ENCODE measurements around the gene CFAP69.

DNA sequence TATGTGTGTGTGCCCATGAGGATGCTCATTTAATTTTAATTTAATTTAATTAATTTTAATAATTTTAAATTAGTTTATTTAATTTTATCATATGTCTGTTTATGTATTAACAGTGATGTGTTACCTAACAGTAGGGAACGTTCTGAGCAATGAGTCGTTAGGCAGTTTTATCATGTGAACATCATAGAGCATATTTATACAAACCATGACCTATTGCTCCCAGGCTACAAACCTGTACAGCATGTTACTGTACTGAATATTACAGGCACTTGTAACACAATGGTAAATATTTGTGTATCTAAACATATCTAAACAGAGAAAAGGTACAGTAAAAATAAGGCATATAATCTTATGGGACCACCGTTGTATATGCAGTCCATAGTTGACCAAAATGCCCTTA lies 13.7 kb upstream of the CFAP69 start:
- TF ChIP-seq, protein P1, sequence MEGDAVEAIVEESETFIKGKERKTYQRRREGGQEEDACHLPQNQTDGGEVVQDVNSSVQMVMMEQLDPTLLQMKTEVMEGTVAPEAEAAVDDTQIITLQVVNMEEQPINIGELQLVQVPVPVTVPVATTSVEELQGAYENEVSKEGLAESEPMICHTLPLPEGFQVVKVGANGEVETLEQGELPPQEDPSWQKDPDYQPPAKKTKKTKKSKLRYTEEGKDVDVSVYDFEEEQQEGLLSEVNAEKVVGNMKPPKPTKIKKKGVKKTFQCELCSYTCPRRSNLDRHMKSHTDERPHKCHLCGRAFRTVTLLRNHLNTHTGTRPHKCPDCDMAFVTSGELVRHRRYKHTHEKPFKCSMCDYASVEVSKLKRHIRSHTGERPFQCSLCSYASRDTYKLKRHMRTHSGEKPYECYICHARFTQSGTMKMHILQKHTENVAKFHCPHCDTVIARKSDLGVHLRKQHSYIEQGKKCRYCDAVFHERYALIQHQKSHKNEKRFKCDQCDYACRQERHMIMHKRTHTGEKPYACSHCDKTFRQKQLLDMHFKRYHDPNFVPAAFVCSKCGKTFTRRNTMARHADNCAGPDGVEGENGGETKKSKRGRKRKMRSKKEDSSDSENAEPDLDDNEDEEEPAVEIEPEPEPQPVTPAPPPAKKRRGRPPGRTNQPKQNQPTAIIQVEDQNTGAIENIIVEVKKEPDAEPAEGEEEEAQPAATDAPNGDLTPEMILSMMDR (IDR thresholded peaks at IDR 0.05), result no peak
- TF ChIP-seq MXD4 (CRISPR knock-in tag; IDR thresholded peaks at IDR 0.05; ENCODE audit: borderline replicate concordance), result no peak
- TF ChIP-seq, protein P2, sequence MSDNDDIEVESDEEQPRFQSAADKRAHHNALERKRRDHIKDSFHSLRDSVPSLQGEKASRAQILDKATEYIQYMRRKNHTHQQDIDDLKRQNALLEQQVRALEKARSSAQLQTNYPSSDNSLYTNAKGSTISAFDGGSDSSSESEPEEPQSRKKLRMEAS (CRISPR knock-in tag; IDR thresholded peaks at IDR 0.05), result no peak
- no peak for TF ChIP-seq EMX1 (CRISPR knock-in tag; IDR thresholded peaks at IDR 0.05)
- TF ChIP-seq CREM (CRISPR knock-in tag; IDR thresholded peaks at IDR 0.05), result no peak
- TF ChIP-seq, protein P3, sequence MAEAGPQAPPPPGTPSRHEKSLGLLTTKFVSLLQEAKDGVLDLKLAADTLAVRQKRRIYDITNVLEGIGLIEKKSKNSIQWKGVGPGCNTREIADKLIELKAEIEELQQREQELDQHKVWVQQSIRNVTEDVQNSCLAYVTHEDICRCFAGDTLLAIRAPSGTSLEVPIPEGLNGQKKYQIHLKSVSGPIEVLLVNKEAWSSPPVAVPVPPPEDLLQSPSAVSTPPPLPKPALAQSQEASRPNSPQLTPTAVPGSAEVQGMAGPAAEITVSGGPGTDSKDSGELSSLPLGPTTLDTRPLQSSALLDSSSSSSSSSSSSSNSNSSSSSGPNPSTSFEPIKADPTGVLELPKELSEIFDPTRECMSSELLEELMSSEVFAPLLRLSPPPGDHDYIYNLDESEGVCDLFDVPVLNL (CRISPR knock-in tag; IDR thresholded peaks at IDR 0.05; ENCODE audit: borderline replicate concordance, low read depth), result no peak
- TF ChIP-seq HMGA2 (CRISPR knock-in tag; IDR thresholded peaks at IDR 0.05), result peak; percentile 82
- TF ChIP-seq ELF4 (CRISPR knock-in tag; IDR thresholded peaks at IDR 0.05; ENCODE audit: low read depth), result no peak
- TF ChIP-seq CREB1 (CRISPR knock-in tag; IDR thresholded peaks at IDR 0.05), result no peak
- TF ChIP-seq TP53 (CRISPR knock-in tag; IDR thresholded peaks at IDR 0.05), result no peak
- TF ChIP-seq, protein P4, sequence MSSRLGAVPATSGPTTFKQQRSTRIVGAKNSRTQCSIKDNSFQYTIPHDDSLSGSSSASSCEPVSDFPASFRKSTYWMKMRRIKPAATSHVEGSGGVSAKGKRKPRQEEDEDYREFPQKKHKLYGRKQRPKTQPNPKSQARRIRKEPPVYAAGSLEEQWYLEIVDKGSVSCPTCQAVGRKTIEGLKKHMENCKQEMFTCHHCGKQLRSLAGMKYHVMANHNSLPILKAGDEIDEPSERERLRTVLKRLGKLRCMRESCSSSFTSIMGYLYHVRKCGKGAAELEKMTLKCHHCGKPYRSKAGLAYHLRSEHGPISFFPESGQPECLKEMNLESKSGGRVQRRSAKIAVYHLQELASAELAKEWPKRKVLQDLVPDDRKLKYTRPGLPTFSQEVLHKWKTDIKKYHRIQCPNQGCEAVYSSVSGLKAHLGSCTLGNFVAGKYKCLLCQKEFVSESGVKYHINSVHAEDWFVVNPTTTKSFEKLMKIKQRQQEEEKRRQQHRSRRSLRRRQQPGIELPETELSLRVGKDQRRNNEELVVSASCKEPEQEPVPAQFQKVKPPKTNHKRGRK (CRISPR knock-in tag; IDR thresholded peaks at IDR 0.05; ENCODE audit: borderline replicate concordance), result no peak

All from WTC11 (cell line).